ENCODE measurements around the gene TMEM140. TPM values are rescaled to one million over a fixed set of nuclear protein-coding genes. Genes with fewer than 3 reads are reported as not detected.

The TMEM140 gene
- total and polyA plus RNA-seq, 9 of the 15 experiments (the other 6 are each of a cell fraction or from before 2014, with no cell fraction given) = 0.03 to 0.82 (median 0.23) TPM

GRCh38 chr7:135211179-135211945, 63.5 kb downstream of the TMEM140 start, which contains the start of gene WDR91 (continued):
- TF ChIP-seq, protein P1, sequence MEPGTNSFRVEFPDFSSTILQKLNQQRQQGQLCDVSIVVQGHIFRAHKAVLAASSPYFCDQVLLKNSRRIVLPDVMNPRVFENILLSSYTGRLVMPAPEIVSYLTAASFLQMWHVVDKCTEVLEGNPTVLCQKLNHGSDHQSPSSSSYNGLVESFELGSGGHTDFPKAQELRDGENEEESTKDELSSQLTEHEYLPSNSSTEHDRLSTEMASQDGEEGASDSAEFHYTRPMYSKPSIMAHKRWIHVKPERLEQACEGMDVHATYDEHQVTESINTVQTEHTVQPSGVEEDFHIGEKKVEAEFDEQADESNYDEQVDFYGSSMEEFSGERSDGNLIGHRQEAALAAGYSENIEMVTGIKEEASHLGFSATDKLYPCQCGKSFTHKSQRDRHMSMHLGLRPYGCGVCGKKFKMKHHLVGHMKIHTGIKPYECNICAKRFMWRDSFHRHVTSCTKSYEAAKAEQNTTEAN (CRISPR knock-in tag; IDR thresholded peaks at IDR 0.05) = peak; percentile 14; the same call in 1 of the 2 replicates
- no peak for TF ChIP-seq CHD1 (IDR thresholded peaks at IDR 0.05; ENCODE audit: low read length)
- no peak for TF ChIP-seq KAT8 (IDR thresholded peaks at IDR 0.05; ENCODE audit: low read depth)
- TF ChIP-seq, protein P2, sequence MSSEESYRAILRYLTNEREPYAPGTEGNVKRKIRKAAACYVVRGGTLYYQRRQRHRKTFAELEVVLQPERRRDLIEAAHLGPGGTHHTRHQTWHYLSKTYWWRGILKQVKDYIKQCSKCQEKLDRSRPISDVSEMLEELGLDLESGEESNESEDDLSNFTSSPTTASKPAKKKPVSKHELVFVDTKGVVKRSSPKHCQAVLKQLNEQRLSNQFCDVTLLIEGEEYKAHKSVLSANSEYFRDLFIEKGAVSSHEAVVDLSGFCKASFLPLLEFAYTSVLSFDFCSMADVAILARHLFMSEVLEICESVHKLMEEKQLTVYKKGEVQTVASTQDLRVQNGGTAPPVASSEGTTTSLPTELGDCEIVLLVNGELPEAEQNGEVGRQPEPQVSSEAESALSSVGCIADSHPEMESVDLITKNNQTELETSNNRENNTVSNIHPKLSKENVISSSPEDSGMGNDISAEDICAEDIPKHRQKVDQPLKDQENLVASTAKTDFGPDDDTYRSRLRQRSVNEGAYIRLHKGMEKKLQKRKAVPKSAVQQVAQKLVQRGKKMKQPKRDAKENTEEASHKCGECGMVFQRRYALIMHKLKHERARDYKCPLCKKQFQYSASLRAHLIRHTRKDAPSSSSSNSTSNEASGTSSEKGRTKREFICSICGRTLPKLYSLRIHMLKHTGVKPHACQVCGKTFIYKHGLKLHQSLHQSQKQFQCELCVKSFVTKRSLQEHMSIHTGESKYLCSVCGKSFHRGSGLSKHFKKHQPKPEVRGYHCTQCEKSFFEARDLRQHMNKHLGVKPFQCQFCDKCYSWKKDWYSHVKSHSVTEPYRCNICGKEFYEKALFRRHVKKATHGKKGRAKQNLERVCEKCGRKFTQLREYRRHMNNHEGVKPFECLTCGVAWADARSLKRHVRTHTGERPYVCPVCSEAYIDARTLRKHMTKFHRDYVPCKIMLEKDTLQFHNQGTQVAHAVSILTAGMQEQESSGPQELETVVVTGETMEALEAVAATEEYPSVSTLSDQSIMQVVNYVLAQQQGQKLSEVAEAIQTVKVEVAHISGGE (CRISPR knock-in tag; IDR thresholded peaks at IDR 0.05) = peak in 2 of 3 experiments; percentile 27 to 75; a peak in 3 of 6 replicates
- TF ChIP-seq EGR1 (conservative IDR thresholded peaks at IDR 0.05) = peak; percentile 64
- TF ChIP-seq ZZZ3 (IDR thresholded peaks at IDR 0.05) = no peak
- no peak for TF ChIP-seq ILK (tag; IDR thresholded peaks at IDR 0.05; ENCODE audit: borderline replicate concordance, low read depth)
- TF ChIP-seq GTF2B (IDR thresholded peaks at IDR 0.05; ENCODE audit: extremely low read depth, insufficient read length) = no peak
- no peak for TF ChIP-seq ASH1L (IDR thresholded peaks at IDR 0.05; ENCODE audit: borderline replicate concordance, low read depth, partially characterized antibody)
- TF ChIP-seq ZNF165 (CRISPR knock-in tag; IDR thresholded peaks at IDR 0.05; ENCODE audit: borderline replicate concordance) = peak; percentile 56; the same call in 1 of the 2 replicates
- no peak for TF ChIP-seq TSHZ1 (CRISPR knock-in tag; IDR thresholded peaks at IDR 0.05)
- peak; percentile 97 for TF ChIP-seq TAF1 (IDR thresholded peaks at IDR 0.05; ENCODE audit: control insufficient read depth, extremely low read depth, insufficient read depth, low read length, severe bottlenecking)
- TF ChIP-seq KLF1 (tag; IDR thresholded peaks at IDR 0.05) = no peak
- no peak for TF ChIP-seq ATF2 (CRISPR knock-in tag; IDR thresholded peaks at IDR 0.05)
- no peak; the same call in 1 of the 2 replicates for TF ChIP-seq HNRNPL (IDR thresholded peaks at IDR 0.05; ENCODE audit: low read depth, low read length)

All from K562 (cell line).